SU-DHL-6 (cell line): Measurements from ENCODE around the gene MAST4.

Source experiments
- H2AFZ ChIP-seq: fragments of 200-600 bp; sonication (generic); 2 replicates; pipeline ENCODE4 v1.6.1; 2014; ENCODE audit warnings: low read depth, mild to moderate bottlenecking, moderate library complexity, mixed read lengths, antibody characterized with exemption, low read length; ENCODE audit not compliant: severe bottlenecking
- H3F3A ChIP-seq: fragments of 200-600 bp; shearing (Covaris generic); 2 replicates; pipeline ENCODE4 v1.6.0; 2016; ENCODE audit warnings: antibody characterized with exemption, mild to moderate bottlenecking; ENCODE audit not compliant: insufficient read depth
- H3K27ac ChIP-seq: fragments of 200-600 bp; sonication (generic); 2 replicates; pipeline ENCODE4 v1.5.1; 2016; ENCODE audit warnings: low read depth, mild to moderate bottlenecking, low read length, moderate library complexity, mixed read lengths
- H3K27me3 ChIP-seq: fragments of 200-600 bp; sonication (generic), shearing (Covaris generic); 2 replicates; pipeline ENCODE4 v1.6.0; 2014; ENCODE audit warnings: mild to moderate bottlenecking, low read length
- H3K36me3 ChIP-seq: fragments of 200-600 bp; sonication (generic); 2 replicates; pipeline ENCODE4 v1.6.1; 2014; ENCODE audit warnings: mild to moderate bottlenecking, low read length, mixed read lengths
- H3K4me2 ChIP-seq: fragments of 300-600, 200-600 bp; shearing (Covaris generic), sonication (generic); 2 replicates; pipeline ENCODE4 v1.6.0; 2014; ENCODE audit warnings: low read length, low read depth, mild to moderate bottlenecking; ENCODE audit not compliant: poor library complexity, severe bottlenecking
- H3K4me3 ChIP-seq: fragments of 200-600 bp; sonication (generic); 2 replicates; pipeline ENCODE4 v1.5.1; 2014; ENCODE audit warnings: antibody characterized with exemption, low read length, mild to moderate bottlenecking, mixed read lengths; ENCODE audit not compliant: insufficient read depth, poor library complexity, severe bottlenecking
- H3K79me2 ChIP-seq: fragments of 200-600 bp; sonication (generic); 2 replicates; pipeline ENCODE4 v1.6.1; 2014; ENCODE audit warnings: mild to moderate bottlenecking, low read length, moderate library complexity; ENCODE audit not compliant: insufficient read depth
- H3K9ac ChIP-seq: fragments of 200-600 bp; sonication (generic); 2 replicates; pipeline ENCODE4 v1.7.0; 2014; ENCODE audit warnings: mild to moderate bottlenecking, low read length
- H3K9me2 ChIP-seq: fragments of 200-600 bp; sonication (generic); replicated peaks from 2 replicates; pipeline ENCODE4 v1.6.1; 2014; ENCODE audit warnings: low read length; ENCODE audit not compliant: insufficient read depth
- H3K9me3 ChIP-seq: fragments of 200-600 bp; sonication (generic); 2 replicates; pipeline ENCODE4 v1.6.1; 2014; ENCODE audit warnings: low read length, mixed read lengths; ENCODE audit not compliant: insufficient read depth
- H4K20me1 ChIP-seq: fragments of 200-600 bp; sonication (generic); 2 replicates; pipeline ENCODE4 v1.6.1; 2014; ENCODE audit warnings: low read depth, mild to moderate bottlenecking, antibody characterized with exemption, low read length, moderate library complexity, mixed read lengths
- EZH2phosphoT487 ChIP-seq: fragments of 200-600 bp; sonication (generic), shearing (Covaris generic); conservative IDR thresholded peaks from 2 replicates; pipeline ENCODE4 v1.6.1; 2018; ENCODE audit warnings: mild to moderate bottlenecking, antibody characterized with exemption, low read length, moderate library complexity, mixed read lengths
- TF ChIP-seq, protein P1 (sequence below): fragments of 200-600 bp; sonication (generic); IDR thresholded peaks from one replicate; pipeline ENCODE4 v1.5.1; 2017; ENCODE audit warnings: antibody characterized with exemption, mild to moderate bottlenecking, low read length, moderate library complexity; ENCODE audit not compliant: insufficient read depth, poor library complexity, severe bottlenecking

The MAST4 gene

DNA sequence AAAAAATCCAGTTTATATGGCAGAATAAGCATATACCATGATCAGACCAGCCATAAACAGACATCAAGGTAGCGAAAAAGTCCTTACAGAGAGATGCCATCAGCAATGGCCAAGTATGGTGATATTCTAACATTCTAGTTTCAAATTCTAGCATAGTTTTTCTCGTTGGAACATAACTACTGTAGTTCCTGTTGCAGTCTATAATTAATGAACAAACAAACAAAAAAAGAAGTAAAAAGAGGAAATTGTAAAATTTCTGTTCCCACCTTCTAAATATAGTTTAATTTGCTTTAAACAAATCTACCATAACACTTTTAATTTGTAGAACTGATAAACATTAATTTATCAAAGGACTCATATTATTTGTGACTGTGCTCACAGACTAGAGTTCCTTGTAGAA lies 610.3 kb downstream of the MAST4 start:
- H3K4me3 ChIP-seq, result peak overlapping the region; percentile 13
- H3K79me2 ChIP-seq, result no peaks in the 10 kb centered on the region
- no peaks in the 10 kb centered on the region for H4K20me1 ChIP-seq
- H3K9me2 ChIP-seq, result no peaks in the 10 kb centered on the region
- H3K36me3 ChIP-seq, result no peaks in the 10 kb centered on the region
- H3K9me3 ChIP-seq, result no peaks in the 10 kb centered on the region
- TF ChIP-seq, protein P1, sequence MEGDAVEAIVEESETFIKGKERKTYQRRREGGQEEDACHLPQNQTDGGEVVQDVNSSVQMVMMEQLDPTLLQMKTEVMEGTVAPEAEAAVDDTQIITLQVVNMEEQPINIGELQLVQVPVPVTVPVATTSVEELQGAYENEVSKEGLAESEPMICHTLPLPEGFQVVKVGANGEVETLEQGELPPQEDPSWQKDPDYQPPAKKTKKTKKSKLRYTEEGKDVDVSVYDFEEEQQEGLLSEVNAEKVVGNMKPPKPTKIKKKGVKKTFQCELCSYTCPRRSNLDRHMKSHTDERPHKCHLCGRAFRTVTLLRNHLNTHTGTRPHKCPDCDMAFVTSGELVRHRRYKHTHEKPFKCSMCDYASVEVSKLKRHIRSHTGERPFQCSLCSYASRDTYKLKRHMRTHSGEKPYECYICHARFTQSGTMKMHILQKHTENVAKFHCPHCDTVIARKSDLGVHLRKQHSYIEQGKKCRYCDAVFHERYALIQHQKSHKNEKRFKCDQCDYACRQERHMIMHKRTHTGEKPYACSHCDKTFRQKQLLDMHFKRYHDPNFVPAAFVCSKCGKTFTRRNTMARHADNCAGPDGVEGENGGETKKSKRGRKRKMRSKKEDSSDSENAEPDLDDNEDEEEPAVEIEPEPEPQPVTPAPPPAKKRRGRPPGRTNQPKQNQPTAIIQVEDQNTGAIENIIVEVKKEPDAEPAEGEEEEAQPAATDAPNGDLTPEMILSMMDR, result no peak
- no peak for TF ChIP-seq EZH2phosphoT487
- H3F3A ChIP-seq, result peaks cover 36% of the 10 kb centered on the region; the same call in 1 of the 2 replicates
- H3K4me2 ChIP-seq, result peak overlapping the region; percentile 53
- peak overlapping the region; percentile 8; the same call in 1 of the 2 replicates for H3K9ac ChIP-seq
- H3K27ac ChIP-seq, result peak overlapping the region; percentile 79
- no peaks in the 10 kb centered on the region for H3K27me3 ChIP-seq
- no peak overlapping the region for H2AFZ ChIP-seq

DNA sequence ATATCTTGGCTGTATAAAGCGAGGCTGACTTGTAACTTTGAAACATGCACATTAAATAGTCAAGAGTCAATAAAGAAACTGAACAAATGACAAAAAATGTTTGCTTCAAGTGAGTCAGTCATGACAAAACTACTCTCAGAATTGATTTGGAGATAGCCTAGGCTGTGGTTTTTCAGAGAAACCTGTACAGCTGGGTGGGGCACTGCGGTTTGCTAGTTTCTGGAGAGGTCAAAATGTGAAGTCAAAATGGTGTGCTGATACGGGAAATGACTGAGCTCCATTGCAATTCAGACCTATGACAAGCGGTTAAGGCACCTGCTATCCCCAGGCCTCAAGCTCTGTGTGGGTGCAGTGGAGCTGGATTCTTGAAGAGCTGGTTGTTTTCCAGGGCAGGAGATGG lies 610.7 kb downstream of the MAST4 start:
- H3K79me2 ChIP-seq, result no peaks in the 10 kb centered on the region
- H2AFZ ChIP-seq, result no peak overlapping the region
- H3K4me2 ChIP-seq, result peak overlapping the region; percentile 53
- H3K27me3 ChIP-seq, result no peaks in the 10 kb centered on the region
- no peak for TF ChIP-seq EZH2phosphoT487
- TF ChIP-seq, protein P1, result no peak
- peaks cover 36% of the 10 kb centered on the region; the same call in 1 of the 2 replicates for H3F3A ChIP-seq
- H3K27ac ChIP-seq, result peak overlapping the region; percentile 79
- no peak overlapping the region for H3K4me3 ChIP-seq
- H4K20me1 ChIP-seq, result no peaks in the 10 kb centered on the region
- no peaks in the 10 kb centered on the region for H3K36me3 ChIP-seq
- no peaks in the 10 kb centered on the region for H3K9me3 ChIP-seq
- H3K9ac ChIP-seq, result no peak overlapping the region
- no peaks in the 10 kb centered on the region for H3K9me2 ChIP-seq

DNA sequence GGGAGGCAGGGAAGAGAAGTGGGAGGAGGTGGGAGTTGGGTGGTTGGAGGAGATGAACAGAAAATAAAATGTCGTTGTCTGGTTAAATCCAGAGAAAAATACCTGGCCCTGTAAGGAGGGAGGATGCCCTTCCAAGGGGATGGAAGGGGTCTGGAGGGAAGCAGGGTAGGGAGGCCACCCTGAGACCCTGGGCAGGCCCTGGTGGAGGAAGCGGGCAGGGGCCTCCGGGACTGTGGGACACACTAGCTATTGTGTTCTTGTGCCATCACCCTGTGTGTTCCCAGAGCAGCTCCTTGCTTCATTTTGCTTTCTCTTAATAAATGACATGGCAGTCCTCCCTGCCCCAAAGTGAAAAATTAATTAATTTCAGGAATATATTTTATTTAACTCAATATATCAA lies 612.2 kb downstream of the MAST4 start:
- no peaks in the 10 kb centered on the region for H3K9me2 ChIP-seq
- H3K4me2 ChIP-seq, result no peak overlapping the region
- no peaks in the 10 kb centered on the region for H3K9me3 ChIP-seq
- H3K79me2 ChIP-seq, result no peaks in the 10 kb centered on the region
- no peak overlapping the region for H2AFZ ChIP-seq
- TF ChIP-seq EZH2phosphoT487, result no peak
- TF ChIP-seq, protein P1, result no peak
- H3K36me3 ChIP-seq, result no peaks in the 10 kb centered on the region
- H3K9ac ChIP-seq, result no peak overlapping the region
- no peak overlapping the region for H3K27ac ChIP-seq
- H3F3A ChIP-seq, result peaks cover 31% of the 10 kb centered on the region; the same call in 1 of the 2 replicates
- H3K27me3 ChIP-seq, result no peaks in the 10 kb centered on the region
- no peak overlapping the region for H3K4me3 ChIP-seq
- no peaks in the 10 kb centered on the region for H4K20me1 ChIP-seq
